ENCODE results near the gene ALDH1L1. TPM values are rescaled to one million over a fixed set of nuclear protein-coding genes. Genes with fewer than 3 reads are reported as not detected.

The ALDH1L1 gene
- total and polyA plus RNA-seq, 9 of the 15 experiments (the other 6 are each of a cell fraction or from before 2014, with no cell fraction given) = 0.06 to 1.9 (median 0.57) TPM; not detected in 1

DNA sequence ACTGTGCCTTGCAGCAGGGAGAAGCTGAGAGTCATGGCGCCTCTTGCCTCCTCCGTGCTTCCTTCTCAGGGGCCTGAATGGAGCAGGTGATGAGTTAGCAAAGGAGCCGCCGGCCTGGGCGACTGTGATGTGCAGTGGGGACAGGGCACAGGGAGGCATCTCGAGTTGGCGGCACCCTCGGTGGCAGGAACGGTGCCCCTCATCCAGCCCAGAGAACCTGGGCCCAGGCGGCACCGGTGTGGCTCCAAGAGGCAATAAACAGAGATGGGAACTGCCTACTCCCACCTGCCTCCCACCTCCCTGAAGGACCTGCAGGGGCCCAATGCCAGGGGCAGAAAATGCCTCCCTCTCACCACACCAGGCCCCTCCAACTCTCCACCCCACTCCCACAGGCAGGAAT is 102.6 kb downstream of the ALDH1L1 start:
- intact Hi-C loops (cut with micrococcal nuclease) (no loop called here), in situ Hi-C loops (cut with MboI) (no loop called here)
- Histone ChIP-seq H3K4me2 (ENCODE audit: insufficient read depth, low read length) (no peak overlapping the region), H3K27me3 (ENCODE audit: control insufficient read depth in 2 of 2, insufficient read depth in 2 of 2, low read length in 2 of 2) (no peaks in the 10 kb centered on the region), H3K4me3 (no peak overlapping the region), H3K9me1 (ENCODE audit: control insufficient read depth, insufficient read depth, low read length) (no peaks in the 10 kb centered on the region), H2AFZ (ENCODE audit: low read depth, low read length) (no peak overlapping the region), H3K79me2 (ENCODE audit: control insufficient read depth, insufficient read depth, low read length) (no peaks in the 10 kb centered on the region), H3K9ac (ENCODE audit: insufficient read depth in 1 of 2, low read depth in 2 of 2, low read length in 2 of 2) (no peak overlapping the region; a peak in 1 of 4 replicates), H3K9me3 (replicated peaks; ENCODE audit: control insufficient read depth, insufficient read depth, low read depth, low read length) (no peaks in the 10 kb centered on the region), H4K20me1 (replicated peaks; ENCODE audit: control insufficient read depth, insufficient read depth, low read length) (no peaks in the 10 kb centered on the region), H3K27ac (ENCODE audit: extremely low read depth, low read depth, low read length) (no peak overlapping the region), H3K36me3 (ENCODE audit: control insufficient read depth, insufficient read depth, low read length) (no peaks in the 10 kb centered on the region), H3K4me1 (replicated peaks in 1 of 2; ENCODE audit: control insufficient read depth in 2 of 2, insufficient read depth in 2 of 2, low read length in 2 of 2) (peaks cover 0 to 11% of the 10 kb centered on the region in 2 experiments; a peak in 2 of 5 replicates)
- ChIA-PET POLR2A (no interaction called here), CTCF (ENCODE audit: low intra/inter-chr PET ratio) (no interaction called here)
- 62% methylated on average over 10 of the region's 11 CpGs for WGBS (ENCODE audit: insufficient coverage, low coverage, missing lambda C conversion rate)
- no peak for DNase-seq (ENCODE audit: extremely low read depth in 1 of 4, low spot score in 3 of 4)
- no peak for ATAC-seq
- FAIRE-seq = no peak
- no TSS peak for BruUV-seq (replicated peaks)
- TF ChIP-seq IFI16 (CRISPR knock-in tag; IDR thresholded peaks at IDR 0.05) = no peak
- TF ChIP-seq, protein P1, sequence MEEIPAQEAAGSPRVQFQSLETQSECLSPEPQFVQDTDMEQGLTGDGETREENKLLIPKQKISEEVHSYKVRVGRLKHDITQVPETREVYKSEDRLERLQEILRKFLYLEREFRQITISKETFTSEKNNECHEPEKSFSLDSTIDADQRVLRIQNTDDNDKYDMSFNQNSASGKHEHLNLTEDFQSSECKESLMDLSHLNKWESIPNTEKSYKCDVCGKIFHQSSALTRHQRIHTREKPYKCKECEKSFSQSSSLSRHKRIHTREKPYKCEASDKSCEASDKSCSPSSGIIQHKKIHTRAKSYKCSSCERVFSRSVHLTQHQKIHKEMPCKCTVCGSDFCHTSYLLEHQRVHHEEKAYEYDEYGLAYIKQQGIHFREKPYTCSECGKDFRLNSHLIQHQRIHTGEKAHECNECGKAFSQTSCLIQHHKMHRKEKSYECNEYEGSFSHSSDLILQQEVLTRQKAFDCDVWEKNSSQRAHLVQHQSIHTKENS (CRISPR knock-in tag; IDR thresholded peaks at IDR 0.05) = no peak

DNA sequence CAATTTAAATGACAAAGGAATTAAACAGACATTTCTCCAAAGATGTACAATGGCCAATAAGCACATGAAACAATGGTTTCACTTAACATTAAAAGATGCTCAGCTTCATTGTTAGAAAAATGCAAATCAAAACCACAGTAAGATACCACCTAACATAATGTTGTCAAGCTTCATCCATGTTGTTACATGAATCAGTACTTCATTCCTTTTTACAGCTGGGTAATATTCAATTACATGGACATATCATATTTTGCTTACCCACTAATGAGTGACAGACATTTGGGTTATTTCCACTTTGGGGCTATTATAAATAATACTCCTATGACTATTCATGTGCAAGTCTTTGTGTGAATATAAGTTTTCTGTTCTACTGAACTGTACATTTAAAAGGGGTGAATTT is 104.2 kb downstream of the ALDH1L1 start:
- in situ Hi-C loops (cut with MboI) (no loop called here), intact Hi-C loops (cut with micrococcal nuclease) (no loop called here)
- H3K4me2 ChIP-seq (ENCODE audit: insufficient read depth, low read length) = no peak overlapping the region
- ChIA-PET CTCF (ENCODE audit: low intra/inter-chr PET ratio) (no interaction called here), POLR2A (no interaction called here)
- no peak for DNase-seq (ENCODE audit: extremely low read depth in 1 of 4, low spot score in 3 of 4)
- H3K9me3 ChIP-seq (replicated peaks; ENCODE audit: control insufficient read depth, insufficient read depth, low read depth, low read length) = no peaks in the 10 kb centered on the region
- H3K27me3 ChIP-seq (ENCODE audit: control insufficient read depth in 2 of 2, insufficient read depth in 2 of 2, low read length in 2 of 2) = no peaks in the 10 kb centered on the region
- no peaks in the 10 kb centered on the region for H3K4me1 ChIP-seq (replicated peaks in 1 of 2; ENCODE audit: control insufficient read depth in 2 of 2, insufficient read depth in 2 of 2, low read length in 2 of 2)
- H3K79me2 ChIP-seq (ENCODE audit: control insufficient read depth, insufficient read depth, low read length) = no peaks in the 10 kb centered on the region
- no peak overlapping the region for H3K4me3 ChIP-seq
- no peaks in the 10 kb centered on the region for H3K36me3 ChIP-seq (ENCODE audit: control insufficient read depth, insufficient read depth, low read length)
- no peak overlapping the region for H3K9ac ChIP-seq (ENCODE audit: insufficient read depth in 1 of 2, low read depth in 2 of 2, low read length in 2 of 2)
- H3K9me1 ChIP-seq (ENCODE audit: control insufficient read depth, insufficient read depth, low read length) = no peaks in the 10 kb centered on the region
- no TSS peak for BruUV-seq (replicated peaks)
- TF ChIP-seq PTBP1 (IDR thresholded peaks at IDR 0.05; ENCODE audit: low read depth, low read length) = no peak
- TF ChIP-seq, protein P2, sequence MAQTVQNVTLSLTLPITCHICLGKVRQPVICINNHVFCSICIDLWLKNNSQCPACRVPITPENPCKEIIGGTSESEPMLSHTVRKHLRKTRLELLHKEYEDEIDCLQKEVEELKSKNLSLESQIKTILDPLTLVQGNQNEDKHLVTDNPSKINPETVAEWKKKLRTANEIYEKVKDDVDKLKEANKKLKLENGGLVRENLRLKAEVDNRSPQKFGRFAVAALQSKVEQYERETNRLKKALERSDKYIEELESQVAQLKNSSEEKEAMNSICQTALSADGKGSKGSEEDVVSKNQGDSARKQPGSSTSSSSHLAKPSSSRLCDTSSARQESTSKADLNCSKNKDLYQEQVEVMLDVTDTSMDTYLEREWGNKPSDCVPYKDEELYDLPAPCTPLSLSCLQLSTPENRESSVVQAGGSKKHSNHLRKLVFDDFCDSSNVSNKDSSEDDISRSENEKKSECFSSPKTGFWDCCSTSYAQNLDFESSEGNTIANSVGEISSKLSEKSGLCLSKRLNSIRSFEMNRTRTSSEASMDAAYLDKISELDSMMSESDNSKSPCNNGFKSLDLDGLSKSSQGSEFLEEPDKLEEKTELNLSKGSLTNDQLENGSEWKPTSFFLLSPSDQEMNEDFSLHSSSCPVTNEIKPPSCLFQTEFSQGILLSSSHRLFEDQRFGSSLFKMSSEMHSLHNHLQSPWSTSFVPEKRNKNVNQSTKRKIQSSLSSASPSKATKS (CRISPR knock-in tag; IDR thresholded peaks at IDR 0.05) = no peak
- no peak for TF ChIP-seq FIP1L1 (IDR thresholded peaks at IDR 0.05; ENCODE audit: low read depth, low read length, poor library complexity, severe bottlenecking)
- no peak for TF ChIP-seq NR4A1 (CRISPR knock-in tag; IDR thresholded peaks at IDR 0.05)
- no peak for TF ChIP-seq NR4A1 (tag; IDR thresholded peaks at IDR 0.05)
- TF ChIP-seq, protein P3, sequence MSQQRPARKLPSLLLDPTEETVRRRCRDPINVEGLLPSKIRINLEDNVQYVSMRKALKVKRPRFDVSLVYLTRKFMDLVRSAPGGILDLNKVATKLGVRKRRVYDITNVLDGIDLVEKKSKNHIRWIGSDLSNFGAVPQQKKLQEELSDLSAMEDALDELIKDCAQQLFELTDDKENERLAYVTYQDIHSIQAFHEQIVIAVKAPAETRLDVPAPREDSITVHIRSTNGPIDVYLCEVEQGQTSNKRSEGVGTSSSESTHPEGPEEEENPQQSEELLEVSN (IDR thresholded peaks at IDR 0.05; ENCODE audit: borderline replicate concordance in 1 of 2, extremely low read depth in 1 of 2, insufficient read depth in 1 of 2, insufficient read length in 1 of 2, low read depth in 1 of 2, low read length in 1 of 2, poor library complexity in 1 of 2, severe bottlenecking in 1 of 2) = no peak
- ATAC-seq = no peak
- H4K20me1 ChIP-seq (replicated peaks; ENCODE audit: control insufficient read depth, insufficient read depth, low read length) = no peaks in the 10 kb centered on the region
- no peak overlapping the region for H2AFZ ChIP-seq (ENCODE audit: low read depth, low read length)
- no peak overlapping the region for H3K27ac ChIP-seq (ENCODE audit: extremely low read depth, low read depth, low read length)
- FAIRE-seq = no peak
